ENCODE measurements around the gene MYH3. TPM values are rescaled to one million over a fixed set of nuclear protein-coding genes. Genes with fewer than 3 reads are reported as not detected.

Gene MYH3
- total RNA-seq, 1 experiment from 2014 or later = 2.9 TPM

DNA sequence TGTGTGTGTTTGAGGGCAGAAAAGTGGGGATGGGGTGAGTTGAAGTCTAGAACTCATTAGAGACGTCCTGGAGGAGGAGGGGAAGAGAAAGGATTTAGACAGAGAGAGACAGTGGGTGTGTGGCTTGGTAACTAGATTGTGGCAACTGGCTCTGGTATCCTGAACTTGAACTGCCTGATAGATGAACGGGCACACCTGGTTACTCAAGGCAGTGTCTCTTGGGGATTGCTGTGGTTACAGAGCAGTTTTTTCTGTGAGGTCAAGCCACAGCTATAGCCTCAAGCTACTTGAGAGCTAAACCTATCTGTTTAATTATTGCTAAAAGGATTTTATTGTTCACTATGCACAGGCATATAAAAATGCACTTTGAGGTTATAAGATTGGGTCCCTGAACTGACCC is 77.8 kb downstream of the MYH3 start:
- Histone ChIP-seq H4K20me1 (ENCODE audit: control insufficient read depth, insufficient read depth, insufficient read length) (no peaks in the 10 kb centered on the region), H3K56ac (ENCODE audit: insufficient read length, low read depth, low read length) (no peak overlapping the region), H3K4me2 (ENCODE audit: insufficient read depth, insufficient read length, low read length) (no peak overlapping the region), H3K79me2 (ENCODE audit: insufficient read depth, low read length) (no peaks in the 10 kb centered on the region), H3K9ac (ENCODE audit: extremely low read depth, insufficient read length, low read length) (no peak overlapping the region), H3K4ac (ENCODE audit: low read depth, low read length) (no peak overlapping the region), H2BK20ac (ENCODE audit: low read depth, low read length, poor library complexity, severe bottlenecking) (no peak overlapping the region), H2BK5ac (ENCODE audit: insufficient read length, low read length) (no peak overlapping the region), H2BK120ac (ENCODE audit: low read depth, low read length, poor library complexity, severe bottlenecking) (no peak overlapping the region), H2BK15ac (ENCODE audit: low read depth, low read length) (no peak overlapping the region), H3K23me2 (ENCODE audit: insufficient read length, low read depth, low read length, poor library complexity, severe bottlenecking) (no peaks in the 10 kb centered on the region), H3K27ac (ENCODE audit: insufficient read length, low read depth, low read length) (no peak overlapping the region), H3K23ac (ENCODE audit: insufficient read length, low read depth, low read length) (no peak overlapping the region), H3K27me3 (ENCODE audit: insufficient read depth, low read length) (no peaks in the 10 kb centered on the region), H3K79me1 (ENCODE audit: insufficient read depth, low read depth, low read length, poor library complexity, severe bottlenecking) (no peaks in the 10 kb centered on the region), H3K4me1 (ENCODE audit: insufficient read depth, low read length) (no peaks in the 10 kb centered on the region), H4K5ac (ENCODE audit: insufficient read length, low read depth, low read length) (no peak overlapping the region), H3K18ac (ENCODE audit: insufficient read length, low read depth, low read length) (no peak overlapping the region), H4K91ac (ENCODE audit: insufficient read length, low read depth, low read length) (no peak overlapping the region), H4K8ac (replicated peaks; ENCODE audit: insufficient read length, low read depth, low read length) (no peak overlapping the region), H3T11ph (ENCODE audit: low read length) (no peak overlapping the region), H2BK12ac (ENCODE audit: insufficient read length, low read depth, low read length) (no peak overlapping the region), H2AFZ (ENCODE audit: low read length) (no peak overlapping the region), H3K9me3 (ENCODE audit: control insufficient read depth, low read depth, low read length) (no peaks in the 10 kb centered on the region), H2AK5ac (ENCODE audit: insufficient read length, low read length) (no peak overlapping the region), H3K14ac (ENCODE audit: insufficient read depth, low read length) (no peak overlapping the region)
- no peaks in the 10 kb centered on the region; a peak in 2 of 7 replicates for H3K36me3 Mint-ChIP-seq (ENCODE audit: insufficient read depth in 1 of 3, low read depth in 3 of 3)
- H3K4me1 Mint-ChIP-seq = peaks cover 8 to 9% of the 10 kb centered on the region in 2 experiments
- H3K27ac Mint-ChIP-seq = no peak overlapping the region
- H3K9me3 Mint-ChIP-seq = peaks cover 0 to 3% of the 10 kb centered on the region in 2 experiments; a peak in 2 of 5 replicates
- WGBS (ENCODE audit: extremely low coverage, insufficient read length, low lambda C conversion rate) = no CpG with 5 or more reads among the region's 2 CpGs
- TF ChIP-seq, protein P1, sequence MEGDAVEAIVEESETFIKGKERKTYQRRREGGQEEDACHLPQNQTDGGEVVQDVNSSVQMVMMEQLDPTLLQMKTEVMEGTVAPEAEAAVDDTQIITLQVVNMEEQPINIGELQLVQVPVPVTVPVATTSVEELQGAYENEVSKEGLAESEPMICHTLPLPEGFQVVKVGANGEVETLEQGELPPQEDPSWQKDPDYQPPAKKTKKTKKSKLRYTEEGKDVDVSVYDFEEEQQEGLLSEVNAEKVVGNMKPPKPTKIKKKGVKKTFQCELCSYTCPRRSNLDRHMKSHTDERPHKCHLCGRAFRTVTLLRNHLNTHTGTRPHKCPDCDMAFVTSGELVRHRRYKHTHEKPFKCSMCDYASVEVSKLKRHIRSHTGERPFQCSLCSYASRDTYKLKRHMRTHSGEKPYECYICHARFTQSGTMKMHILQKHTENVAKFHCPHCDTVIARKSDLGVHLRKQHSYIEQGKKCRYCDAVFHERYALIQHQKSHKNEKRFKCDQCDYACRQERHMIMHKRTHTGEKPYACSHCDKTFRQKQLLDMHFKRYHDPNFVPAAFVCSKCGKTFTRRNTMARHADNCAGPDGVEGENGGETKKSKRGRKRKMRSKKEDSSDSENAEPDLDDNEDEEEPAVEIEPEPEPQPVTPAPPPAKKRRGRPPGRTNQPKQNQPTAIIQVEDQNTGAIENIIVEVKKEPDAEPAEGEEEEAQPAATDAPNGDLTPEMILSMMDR (conservative IDR thresholded peaks at IDR 0.05) = no peak
- H3K27me3 Mint-ChIP-seq (ENCODE audit: low read depth) = no peaks in the 10 kb centered on the region
- no peak overlapping the region for H3K4me3 Mint-ChIP-seq
- DNase-seq = no peak

Other genes starting within 250 kb of the MYH3 start
- not detected in 2 replicates for gene MYH8, start 235.4 kb downstream of the MYH3 start, total RNA-seq (2021)
- gene MYH4, start 187.8 kb downstream of the MYH3 start, total RNA-seq (2021) = not detected in 2 replicates
- gene MYH1, start 138.8 kb downstream of the MYH3 start, total RNA-seq (2021) = not detected in 2 replicates
- gene MYH2, start 107.7 kb downstream of the MYH3 start, total RNA-seq (2021) = 0.68 and 0.90 TPM in 2 replicates
- gene SCO1, start 40.2 kb upstream of the MYH3 start, total RNA-seq (2021) = 60.3 and 63.6 TPM in 2 replicates
- 5.1 and 7.1 TPM in 2 replicates for gene ADPRM, start 40.3 kb upstream of the MYH3 start, total RNA-seq (2021)
- gene TMEM220, start 72.7 kb upstream of the MYH3 start, total RNA-seq (2021) = 6.1 and 7.1 TPM in 2 replicates
- gene TMEM238L, start 146.8 kb upstream of the MYH3 start, total RNA-seq (2021) = not detected in 2 replicates
- gene PIRT, start 180.8 kb upstream of the MYH3 start, total RNA-seq (2021) = not detected in 2 replicates

Data from H9 (cell line).